Activated naive CD4-positive, alpha-beta T cell treated with anti-CD3 and anti-CD28 coated beads, Interleukin-2, amount 10 ng/mL, durations not matched to agents 7 days and 5 days (primary cell): ENCODE measurements around the gene CD55.
"Not testable (repeated sequence)": the region's sequence is repeated elsewhere in the genome, so short reads cannot be mapped to it uniquely, and the experiment has no call there.

Experiments
- CTCF ChIA-PET: fragments of 350-600 bp; sonication (Branson Sonifier 250); formaldehyde crosslinking; loops from one replicate; lab custom pipeline; 2021; ENCODE audit warnings: antibody characterized with exemption; lab: Charles Lee
- DNase-seq: peaks from one replicate; pipeline ENCODE4 v3.0.0-alpha.2; 2020
- H3K27ac Mint-ChIP-seq: one replicate; pipeline ENCODE4 v1.8.0; 2021; ENCODE audit warnings: mild to moderate bottlenecking, moderate library complexity, mixed read lengths
- H3K27me3 Mint-ChIP-seq: one replicate; pipeline ENCODE4 v1.8.0; 2021; ENCODE audit warnings: mild to moderate bottlenecking, mixed read lengths
- H3K36me3 Mint-ChIP-seq: one replicate; pipeline ENCODE4 v1.8.0; 2021; ENCODE audit warnings: mixed read lengths
- H3K4me1 Mint-ChIP-seq: one replicate; pipeline ENCODE4 v1.8.0; 2021; ENCODE audit warnings: mixed read lengths
- H3K4me3 Mint-ChIP-seq: one replicate; pipeline ENCODE4 v1.8.0; 2021; ENCODE audit warnings: mild to moderate bottlenecking, moderate library complexity, mixed read lengths
- H3K9me3 Mint-ChIP-seq: one replicate; pipeline ENCODE4 v1.8.0; 2021; ENCODE audit warnings: mixed read lengths

Gene CD55

DNA sequence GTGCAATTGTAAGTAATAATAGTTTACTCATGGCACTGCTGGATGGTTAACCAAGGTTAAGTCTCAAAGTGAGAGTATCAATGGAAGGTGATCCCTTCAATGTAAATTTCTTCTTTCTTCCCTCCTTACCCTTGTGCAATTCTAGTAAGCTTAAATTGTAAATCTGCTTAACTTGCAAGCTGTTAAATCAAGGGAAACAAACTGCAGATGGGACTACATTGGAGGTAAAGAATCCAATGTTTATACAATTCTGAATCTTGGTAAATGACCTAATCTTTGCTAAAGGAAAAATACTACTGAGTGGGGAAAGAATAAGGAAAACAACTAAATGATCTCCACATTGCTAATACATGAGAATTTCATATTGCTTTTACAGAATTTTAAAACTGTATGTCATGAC, 6.7 kb upstream of the CD55 start:
- no peaks in the 10 kb centered on the region for H3K9me3 Mint-ChIP-seq
- H3K4me3 Mint-ChIP-seq: no peak overlapping the region
- CTCF ChIA-PET: no interaction called here
- H3K4me1 Mint-ChIP-seq: peaks cover 19% of the 10 kb centered on the region
- no peaks in the 10 kb centered on the region for H3K27me3 Mint-ChIP-seq
- peaks cover 5% of the 10 kb centered on the region for H3K36me3 Mint-ChIP-seq
- no peak overlapping the region for H3K27ac Mint-ChIP-seq
- no peak for DNase-seq

DNA sequence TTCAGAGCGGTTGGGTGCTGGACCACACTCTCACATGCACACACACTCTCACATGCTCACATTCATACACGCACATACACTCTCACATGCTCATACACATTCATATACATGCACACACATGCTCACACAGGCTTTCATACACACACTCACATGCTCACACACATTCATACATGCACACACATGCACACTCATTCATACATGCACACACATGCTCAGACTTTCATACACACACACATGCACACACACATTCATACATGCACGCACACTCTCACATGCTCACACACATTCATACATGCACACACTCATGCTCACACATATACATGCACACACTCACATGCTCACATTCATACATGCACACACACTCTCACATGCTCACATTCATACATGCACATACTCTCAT, 6.0 kb upstream of the CD55 start:
- CTCF ChIA-PET: no interaction called here
- H3K27ac Mint-ChIP-seq: no peak overlapping the region
- H3K4me3 Mint-ChIP-seq: no peak overlapping the region
- peaks cover 7% of the 10 kb centered on the region for H3K36me3 Mint-ChIP-seq
- no peaks in the 10 kb centered on the region for H3K27me3 Mint-ChIP-seq
- H3K4me1 Mint-ChIP-seq: peaks cover 20% of the 10 kb centered on the region
- no peaks in the 10 kb centered on the region for H3K9me3 Mint-ChIP-seq
- no peak for DNase-seq

DNA sequence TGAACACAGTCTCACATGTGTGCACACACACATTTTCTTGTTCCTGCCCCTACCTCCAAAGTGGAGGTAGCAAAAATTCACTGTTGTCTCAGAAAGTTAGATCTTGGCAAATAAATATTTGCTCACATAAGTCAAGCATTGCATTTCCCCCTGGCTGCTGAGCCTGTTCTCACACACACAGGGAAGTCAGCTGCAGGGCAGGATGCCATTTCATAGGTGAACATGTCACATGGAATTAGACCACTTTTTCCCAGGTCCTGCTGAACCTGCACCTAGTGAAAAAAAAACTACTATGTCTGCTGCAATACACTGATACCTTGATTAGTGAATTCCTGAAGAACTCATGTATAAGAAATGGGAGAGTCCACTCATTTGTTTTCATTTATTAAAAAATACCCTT, 5.3 kb upstream of the CD55 start:
- CTCF ChIA-PET: no interaction called here
- Mint-ChIP-seq H3K9me3 (no peaks in the 10 kb centered on the region), H3K4me3 (no peak overlapping the region), H3K27ac (no peak overlapping the region), H3K36me3 (peaks cover 7% of the 10 kb centered on the region), H3K4me1 (peaks cover 26% of the 10 kb centered on the region), H3K27me3 (peaks cover 3% of the 10 kb centered on the region)
- no peak for DNase-seq

DNA sequence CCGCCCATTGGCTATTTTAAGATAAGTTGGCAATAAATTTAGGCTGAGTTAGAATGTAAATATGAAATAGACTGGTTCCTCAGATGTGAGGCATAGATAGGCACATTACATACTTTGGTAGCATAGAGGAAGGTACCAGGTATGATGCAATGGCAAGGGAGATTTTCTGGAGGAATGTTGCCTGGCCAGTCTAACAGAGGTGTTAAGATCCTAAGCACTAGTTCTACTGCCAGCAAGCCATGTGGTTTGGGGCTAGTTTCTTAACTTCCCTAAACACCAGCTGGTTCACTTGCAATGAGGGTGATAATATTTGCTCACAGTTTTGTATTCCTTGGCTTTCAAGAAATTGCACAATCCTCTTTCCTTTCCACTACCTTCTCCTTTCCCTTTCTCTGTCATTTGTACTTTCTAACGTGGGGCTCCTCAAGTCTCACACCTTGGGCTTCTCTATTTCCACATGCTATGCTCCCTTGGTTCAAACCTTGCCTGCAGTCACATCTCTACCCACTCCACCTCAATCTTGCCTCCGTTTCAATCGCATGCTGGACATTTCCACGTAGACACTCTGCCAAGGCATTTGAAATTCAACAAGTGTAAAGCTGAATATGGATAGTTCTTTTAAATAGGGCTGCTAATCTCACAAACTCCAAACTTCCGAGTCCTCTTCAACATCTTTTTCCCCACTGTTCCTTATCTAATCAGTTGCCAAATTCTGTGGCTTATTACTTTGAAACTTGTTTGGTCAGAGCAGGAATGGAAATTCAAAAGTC, 4.7 kb upstream of the CD55 start:
- Mint-ChIP-seq H3K27me3 (peaks cover 7% of the 10 kb centered on the region), H3K36me3 (peaks cover 7% of the 10 kb centered on the region), H3K4me1 (peaks cover 26% of the 10 kb centered on the region), H3K9me3 (no peaks in the 10 kb centered on the region), H3K27ac (no peak overlapping the region), H3K4me3 (no peak overlapping the region)
- CTCF ChIA-PET: interaction anchor here (1.1 kb wide), 1 partner anchor 20 kb away, joined by 3 read pairs; no protein-coding TSS in a partner anchor
- no peak for DNase-seq

DNA sequence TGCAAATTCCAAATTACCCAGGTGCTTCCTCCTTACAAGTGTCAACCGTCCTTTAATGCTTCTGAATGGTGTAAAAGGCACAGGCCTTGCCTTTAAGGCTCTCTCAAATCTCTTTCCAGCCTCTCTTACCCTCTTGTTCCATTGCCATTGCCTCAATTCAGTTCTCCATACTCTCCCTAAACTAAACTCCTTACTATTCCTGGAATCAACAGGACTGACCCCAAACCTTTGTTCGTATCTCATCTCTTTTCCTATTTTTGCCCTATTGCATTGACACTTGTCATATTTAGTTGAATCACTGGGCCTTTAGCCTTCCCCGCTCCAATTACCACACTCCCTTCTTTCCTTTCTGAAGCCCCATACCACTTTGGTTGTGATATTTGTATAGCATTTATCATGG, 3.9 kb upstream of the CD55 start:
- Mint-ChIP-seq H3K27me3 (peaks cover 7% of the 10 kb centered on the region), H3K36me3 (peaks cover 13% of the 10 kb centered on the region), H3K4me1 (peaks cover 26% of the 10 kb centered on the region), H3K4me3 (no peak overlapping the region), H3K9me3 (no peaks in the 10 kb centered on the region), H3K27ac (no peak overlapping the region)
- CTCF ChIA-PET: interaction anchor here (1.1 kb wide), 1 partner anchor 19 kb away, joined by 3 read pairs; no protein-coding TSS in a partner anchor
- DNase-seq: no peak

DNA sequence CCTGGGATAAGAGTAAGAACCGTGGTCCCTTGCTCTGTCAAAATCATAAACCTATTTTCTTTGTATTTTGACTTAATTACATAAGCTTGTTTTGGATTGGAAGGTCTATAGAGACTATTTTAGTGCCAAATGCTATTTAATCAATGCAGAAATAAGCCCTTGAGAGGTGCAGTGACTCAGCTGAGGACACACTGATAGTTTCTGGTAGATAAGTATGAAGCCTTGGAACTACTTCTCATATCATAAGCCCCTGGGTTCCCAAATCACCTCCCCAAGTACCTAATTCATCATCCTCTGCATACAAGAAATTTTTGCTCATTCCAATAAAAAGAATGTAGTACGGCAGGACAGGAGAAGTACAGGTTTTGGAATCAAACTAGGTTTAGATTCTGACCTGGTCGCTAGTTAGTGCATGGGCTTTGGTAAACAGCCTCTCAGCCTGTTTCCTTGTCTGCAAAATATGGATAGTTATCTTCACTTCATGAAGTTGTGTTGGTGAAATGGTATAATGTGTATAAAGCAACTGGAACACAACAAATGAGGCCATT, 3.3 kb upstream of the CD55 start:
- no peak overlapping the region for H3K4me3 Mint-ChIP-seq
- no peak overlapping the region for H3K27ac Mint-ChIP-seq
- peaks cover 26% of the 10 kb centered on the region for H3K4me1 Mint-ChIP-seq

DNA sequence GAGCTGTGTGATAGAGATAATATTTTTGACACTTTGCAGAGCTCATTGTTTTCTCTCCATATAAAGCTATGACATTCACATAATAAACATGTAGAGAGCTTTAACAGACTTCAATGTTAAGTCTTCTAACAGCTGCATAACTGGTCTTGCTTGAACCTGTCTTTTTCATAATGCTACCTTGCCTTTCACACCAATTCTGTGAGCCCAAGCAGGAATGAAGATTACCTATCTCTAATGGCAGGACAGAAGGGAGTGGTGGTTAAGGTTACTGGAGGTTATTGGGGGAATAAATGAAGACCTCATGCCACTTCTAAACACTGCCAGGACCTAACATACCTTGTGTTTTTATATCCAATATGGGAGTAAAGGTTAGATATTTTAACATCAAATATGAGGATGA, 2.3 kb upstream of the CD55 start:
- DNase-seq: no peak
- Mint-ChIP-seq H3K4me1 (peaks cover 36% of the 10 kb centered on the region), H3K36me3 (peaks cover 27% of the 10 kb centered on the region), H3K4me3 (no peak overlapping the region), H3K9me3 (no peaks in the 10 kb centered on the region), H3K27ac (no peak overlapping the region), H3K27me3 (peaks cover 7% of the 10 kb centered on the region)
- CTCF ChIA-PET: no interaction called here

More for the DNA sequence above, 3.3 kb upstream of the CD55 start:
- Mint-ChIP-seq H3K27me3 (peaks cover 7% of the 10 kb centered on the region), H3K36me3 (peaks cover 16% of the 10 kb centered on the region), H3K9me3 (no peaks in the 10 kb centered on the region)
- CTCF ChIA-PET: interaction anchor here (1.1 kb wide), 1 partner anchor 19 kb away, joined by 3 read pairs; no protein-coding TSS in a partner anchor
- DNase-seq: no peak

DNA sequence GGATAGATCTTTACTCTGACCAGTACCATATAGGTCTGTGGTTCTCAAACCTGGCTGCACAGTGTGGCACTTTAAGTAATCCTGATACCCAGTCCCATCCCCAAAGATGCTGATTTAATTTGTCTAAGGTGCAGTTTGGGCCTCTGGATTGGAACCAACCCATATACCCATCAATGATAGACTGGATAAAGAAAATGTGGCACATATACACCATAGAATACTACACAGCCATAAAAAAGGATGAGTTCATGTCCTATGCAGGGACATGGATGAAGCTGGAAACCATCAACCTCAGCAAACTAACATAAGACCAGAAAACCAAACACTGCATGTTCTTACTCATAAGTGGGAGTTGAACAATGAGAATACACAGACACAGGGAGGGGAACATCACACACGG, 1.4 kb upstream of the CD55 start:
- peak overlapping the region; percentile 48 for H3K4me3 Mint-ChIP-seq
- H3K36me3 Mint-ChIP-seq: peaks cover 32% of the 10 kb centered on the region
- CTCF ChIA-PET: interaction anchor here (0.7 to 3.9 kb wide), 2 partner anchors 85 to 163 kb away, joined by 3 to 35 read pairs; no protein-coding TSS in a partner anchor
- peaks cover 40% of the 10 kb centered on the region for H3K4me1 Mint-ChIP-seq
- not testable (repeated sequence) for H3K27me3 Mint-ChIP-seq, DNase-seq, H3K9me3 Mint-ChIP-seq
- peak overlapping the region; percentile 91 for H3K27ac Mint-ChIP-seq

DNA sequence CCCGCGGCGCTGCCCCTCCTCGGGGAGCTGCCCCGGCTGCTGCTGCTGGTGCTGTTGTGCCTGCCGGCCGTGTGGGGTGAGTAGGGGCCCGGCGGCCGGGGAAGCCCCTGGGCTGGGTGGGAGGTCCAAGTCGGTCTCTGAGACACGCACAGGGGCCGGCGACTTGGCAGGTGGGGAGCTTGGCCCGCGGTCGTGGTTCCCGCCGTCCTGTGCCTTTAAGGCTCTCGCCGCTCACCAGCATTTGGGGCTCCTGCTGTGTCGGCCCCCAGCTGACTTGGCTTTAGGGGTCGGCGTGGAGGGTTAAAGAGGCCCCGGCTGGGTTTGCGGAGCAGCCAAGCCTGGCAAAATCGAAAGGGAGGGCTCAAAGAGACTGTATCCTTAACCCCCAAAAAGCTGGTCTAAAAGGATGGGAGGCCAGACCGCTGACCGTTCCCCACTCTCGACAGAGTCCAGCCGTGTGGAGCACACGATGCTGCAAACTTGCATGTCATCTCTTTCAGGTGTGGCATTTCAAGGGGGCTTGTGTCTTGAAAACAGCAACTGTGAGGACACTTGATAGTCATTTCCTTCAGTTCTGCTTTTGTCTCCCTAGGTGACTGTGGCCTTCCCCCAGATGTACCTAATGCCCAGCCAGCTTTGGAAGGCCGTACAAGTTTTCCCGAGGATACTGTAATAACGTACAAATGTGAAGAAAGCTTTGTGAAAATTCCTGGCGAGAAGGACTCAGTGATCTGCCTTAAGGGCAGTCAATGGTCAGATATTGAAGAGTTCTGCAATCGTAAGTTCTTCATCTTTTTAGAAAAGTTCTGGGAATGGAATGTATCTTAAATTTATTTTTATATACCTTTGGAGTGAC, 540 bp downstream of the CD55 start:
- peaks cover 7% of the 10 kb centered on the region for H3K27me3 Mint-ChIP-seq
- peak overlapping the region; percentile 100 for H3K27ac Mint-ChIP-seq
- no peaks in the 10 kb centered on the region for H3K9me3 Mint-ChIP-seq
- peaks cover 46% of the 10 kb centered on the region for H3K36me3 Mint-ChIP-seq
- H3K4me3 Mint-ChIP-seq: peak overlapping the region; percentile 96
- H3K4me1 Mint-ChIP-seq: peaks cover 51% of the 10 kb centered on the region
- CTCF ChIA-PET: interaction anchor here (0.6 to 3.9 kb wide), 14 partner anchors 9 to 547 kb away, joined by 3 to 35 read pairs (median 4); no protein-coding TSS in a partner anchor
- DNase-seq: no peak

DNA sequence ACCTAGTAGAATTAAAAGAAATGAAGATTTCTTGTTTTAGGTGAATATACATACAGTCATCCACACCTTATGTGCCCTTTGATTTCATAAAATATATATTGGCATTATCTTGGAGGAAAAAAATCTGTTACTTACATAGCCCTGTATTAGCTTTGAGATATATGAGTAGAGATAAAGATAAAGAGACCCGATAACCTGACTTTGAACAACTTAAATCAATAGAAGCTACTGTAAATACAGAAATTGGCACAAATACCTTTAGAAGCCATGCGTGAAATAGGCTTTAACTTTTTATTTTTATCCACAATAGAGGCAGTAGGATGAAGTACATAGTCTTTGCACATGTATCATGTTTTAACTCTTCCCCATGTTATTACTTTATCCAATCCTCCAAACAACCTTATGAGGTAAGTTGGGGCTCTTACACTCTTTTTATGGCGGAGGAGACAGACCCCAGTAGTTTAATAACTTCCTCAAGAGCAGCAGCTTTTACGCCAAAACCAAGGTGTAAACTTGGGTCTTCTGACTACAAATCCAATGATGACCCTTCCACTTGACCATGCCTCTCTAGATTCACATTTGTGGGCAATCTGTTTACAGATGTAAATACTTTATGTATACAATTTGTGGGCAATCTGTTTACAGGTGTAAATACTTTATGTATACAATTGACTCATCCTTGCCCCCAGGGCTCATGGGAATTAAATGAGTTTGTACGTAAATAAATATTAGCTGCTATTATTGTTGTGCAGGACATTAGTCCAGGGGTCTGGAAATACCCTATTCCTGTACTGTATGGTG, 2.1 kb downstream of the CD55 start:
- DNase-seq: no peak
- Mint-ChIP-seq H3K4me1 (peaks cover 61% of the 10 kb centered on the region), H3K27ac (peak overlapping the region; percentile 49), H3K4me3 (peak overlapping the region; percentile 82), H3K27me3 (peaks cover 7% of the 10 kb centered on the region), H3K36me3 (peaks cover 60% of the 10 kb centered on the region), H3K9me3 (no peaks in the 10 kb centered on the region)
- CTCF ChIA-PET: interaction anchor here (1.1 to 3.9 kb wide), 2 partner anchors 12 to 82 kb away, joined by 3 to 35 read pairs; no protein-coding TSS in a partner anchor

DNA sequence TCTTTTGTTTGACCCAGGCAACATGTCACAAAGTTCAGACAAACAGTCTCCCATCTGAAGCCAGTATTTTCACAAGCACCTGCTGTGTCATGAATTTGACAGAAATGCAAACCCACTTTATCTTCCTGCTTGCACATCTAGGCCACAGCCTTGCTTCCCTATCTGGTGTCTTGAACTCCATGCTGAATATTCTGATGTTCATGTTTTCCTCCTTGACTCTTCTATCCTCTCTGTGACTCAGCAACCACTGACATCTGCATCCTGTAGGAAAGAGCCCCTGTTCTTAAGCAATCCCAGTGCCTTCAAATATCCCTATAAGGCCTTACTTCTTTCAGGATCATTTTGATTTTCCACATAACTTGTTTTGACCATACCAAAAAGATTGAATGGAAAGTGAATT, 6.5 kb downstream of the CD55 start:
- peaks cover 82% of the 10 kb centered on the region for H3K36me3 Mint-ChIP-seq
- no peaks in the 10 kb centered on the region for H3K27me3 Mint-ChIP-seq
- CTCF ChIA-PET: no interaction called here
- H3K27ac Mint-ChIP-seq: peak overlapping the region; percentile 28
- DNase-seq: no peak
- H3K4me3 Mint-ChIP-seq: no peak overlapping the region
- peaks cover 73% of the 10 kb centered on the region for H3K4me1 Mint-ChIP-seq
- H3K9me3 Mint-ChIP-seq: peaks cover under 1% of the 10 kb centered on the region

DNA sequence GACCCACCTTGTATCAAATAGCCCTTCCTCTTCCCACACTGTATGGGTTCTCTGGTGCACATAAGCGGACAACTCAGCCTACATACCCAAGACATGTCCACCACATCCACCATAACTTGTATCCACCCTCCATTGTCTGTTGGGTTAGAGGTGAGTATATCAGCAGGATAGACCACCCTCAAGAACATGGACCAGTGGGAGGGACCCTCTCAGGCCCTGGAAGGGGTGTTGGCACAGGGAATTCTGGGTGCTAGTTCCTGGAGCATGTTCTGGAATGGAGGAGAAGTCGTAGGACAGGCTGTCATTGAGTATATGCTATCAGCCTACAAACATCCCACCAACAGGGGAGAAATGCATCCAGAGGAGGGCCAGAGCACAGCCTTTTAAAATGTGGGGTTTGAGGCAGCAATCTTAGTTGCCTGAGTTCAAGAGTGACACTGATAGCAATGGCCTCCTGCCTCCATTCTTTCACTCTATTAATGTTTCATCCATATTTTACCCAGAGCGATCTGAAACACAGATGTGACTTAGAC, 7.5 kb downstream of the CD55 start:
- DNase-seq: no peak
- no peak overlapping the region for H3K4me3 Mint-ChIP-seq
- H3K27ac Mint-ChIP-seq: no peak overlapping the region
- H3K27me3 Mint-ChIP-seq: no peaks in the 10 kb centered on the region
- H3K36me3 Mint-ChIP-seq: peaks cover 83% of the 10 kb centered on the region
- CTCF ChIA-PET: no interaction called here
- peaks cover 75% of the 10 kb centered on the region for H3K4me1 Mint-ChIP-seq
- H3K9me3 Mint-ChIP-seq: peaks cover 10% of the 10 kb centered on the region

DNA sequence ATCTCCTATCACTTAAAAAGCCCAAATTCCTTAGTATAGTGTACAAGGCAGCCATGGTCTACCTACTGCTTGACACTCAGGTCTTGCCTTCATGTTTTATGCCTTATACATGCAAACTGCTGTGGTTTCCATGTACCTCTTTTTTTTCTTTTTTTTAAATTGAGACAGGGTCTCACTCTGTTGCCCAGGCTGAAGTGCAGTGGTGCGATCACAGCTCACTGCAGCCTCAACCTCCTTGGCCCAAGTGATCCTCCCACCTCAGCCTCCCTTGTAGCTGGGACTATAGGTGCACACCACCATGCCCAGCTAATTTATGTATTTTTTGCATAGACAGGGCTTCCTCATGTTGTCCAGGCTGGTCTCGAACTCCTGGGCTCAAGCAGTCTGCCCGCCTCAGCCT, 8.0 kb downstream of the CD55 start:
- Mint-ChIP-seq H3K27me3 (no peaks in the 10 kb centered on the region), H3K4me3 (no peak overlapping the region), H3K27ac (no peak overlapping the region), H3K36me3 (peaks cover 83% of the 10 kb centered on the region), H3K4me1 (peaks cover 75% of the 10 kb centered on the region), H3K9me3 (peaks cover 15% of the 10 kb centered on the region)
- no peak for DNase-seq
- CTCF ChIA-PET: no interaction called here
